Gastrocnemius medialis (tissue), 4 donors: ENCODE results near the gene KIF26B. TPM values are rescaled to one million over a fixed set of nuclear protein-coding genes. Genes with fewer than 3 reads are reported as not detected.

ENCODE experiments used
- ATAC-seq, 2 donors: fragments of 150-250 bp; one replicate each; pipeline ENCODE4 v1.9.1; 2016
- DNase-seq, 2 donors: peaks; one replicate each; pipeline ENCODE4 v3.0.0-alpha.2; 2019
- H3K27ac ChIP-seq, 4 donors: fragments of 200-600 bp; sonication (generic); 1 replicate in 1 of 4; 2 replicates in 3 of 4; pipeline ENCODE4 v1.5.1; 2016 to 2018; ENCODE audit warnings: mild to moderate bottlenecking in 2 of 4, moderate library complexity in 1 of 4
- H3K27me3 ChIP-seq, 3 donors: fragments of 200-600 bp; sonication (generic) in 2 of 3; 1 replicate in 1 of 3; 2 replicates in 2 of 3; pipeline versions ENCODE4 v1.5.1 to v1.6.0; 2016 to 2019; ENCODE audit warnings: mild to moderate bottlenecking in 1 of 3, moderate library complexity in 1 of 3
- H3K36me3 ChIP-seq, 2 donors: fragments of 200-600 bp; sonication (generic) in 1 of 2; one replicate each; pipeline ENCODE4 v1.5.1; 2017 to 2018
- H3K4me1 ChIP-seq, 2 donors: fragments of 200-600 bp; sonication (generic) in 1 of 2; one replicate each; pipeline ENCODE4 v1.5.1; 2016 to 2017; ENCODE audit warnings: mild to moderate bottlenecking in 2 of 2
- H3K4me3 ChIP-seq, 4 donors: fragments of 200-600 bp; sonication (generic) in 3 of 4; 1 replicate in 1 of 4; 2 replicates in 3 of 4; pipeline ENCODE4 v1.5.1; 2016 to 2019; ENCODE audit warnings: mild to moderate bottlenecking in 2 of 4
- H3K9me3 ChIP-seq, 3 donors: fragments of 200-600 bp; sonication (generic) in 2 of 3; 1 replicate in 1 of 3; 2 replicates in 2 of 3; pipeline ENCODE4 v1.5.1; 2016 to 2019
- CTCF ChIP-seq, 5 experiments: fragments of 450-650 bp in 3 of 5; fragments of 200-600 bp in 2 of 5; sonication (generic) in 2 of 5; IDR thresholded peaks in 4 of 5; conservative IDR thresholded peaks in 1 of 5; 1 replicate in 4 of 5; 2 replicates in 1 of 5; pipeline ENCODE4 v1.5.1; 2016 to 2019; ENCODE audit warnings: antibody characterized with exemption in 5 of 5, mild to moderate bottlenecking in 3 of 5, moderate library complexity in 3 of 5
- POLR2A ChIP-seq, 2 donors: fragments of 450-650 bp; IDR thresholded peaks; one replicate each; pipeline ENCODE4 v1.6.1; 2017; ENCODE audit warnings: antibody characterized with exemption in 2 of 2, mild to moderate bottlenecking in 2 of 2, moderate library complexity in 2 of 2
- in situ Hi-C, 4 donors: fragments of 200-750 bp; cut with MboI; loops; one replicate each; pipeline versions ENCODE4 v1.15.0 to v1.8.0; 2017; ENCODE audit warnings: low sequenced_read_pairs in 4 of 4
- intact Hi-C: fragments of 100-400 bp; cut with DNase I; formaldehyde crosslinking; loops from one replicate; pipeline ENCODE4 v1.15.1; 2023; ENCODE audit warnings: low total_unique reads
- total RNA-seq, 4 donors: library from RNA; depleted of rRNA; stranded (reverse); fragments of >200 nt; gene quantifications; one replicate each; pipeline versions ENCODE4 v1.1.0 to v1.2.3, GENCODE V29; 2016

KIF26B gene
- total RNA-seq, 4 donors from 2014 or later: 0.02 to 0.20 (median 0.10) TPM; not detected in 1

DNA sequence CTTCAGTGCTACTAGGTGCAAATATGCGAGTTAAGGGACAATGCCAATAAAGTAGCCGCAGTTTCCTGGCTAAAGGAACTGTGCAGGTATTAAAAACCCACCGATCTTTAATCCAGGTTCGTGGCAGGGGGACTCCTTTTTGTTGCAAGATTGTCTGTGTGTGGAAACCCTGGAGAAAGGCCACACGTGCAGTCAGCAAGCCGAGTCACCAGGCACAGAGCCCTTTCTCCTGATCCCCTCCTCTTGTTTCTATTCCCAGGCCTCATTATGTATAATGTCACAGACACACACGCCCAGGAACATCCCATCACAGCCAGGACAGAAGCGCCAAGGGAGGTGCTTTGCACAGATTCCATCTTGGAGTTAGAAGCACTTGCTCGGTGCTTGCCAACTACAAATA is 528.9 kb downstream of the KIF26B start:
- intact Hi-C loops (no loop called here), in situ Hi-C loops (no loop called here)
- Histone ChIP-seq H3K36me3 (no peaks in the 10 kb centered on the region), H3K9me3 (no peaks in the 10 kb centered on the region), H3K27ac (no peak overlapping the region), H3K27me3 (no peaks in the 10 kb centered on the region), H3K4me1 (no peaks in the 10 kb centered on the region), H3K4me3 (no peak overlapping the region)
- DNase-seq (no peak), ATAC-seq (no peak)
- TF ChIP-seq CTCF (IDR thresholded peaks at IDR 0.05 in 4 of 5, conservative IDR thresholded peaks at IDR 0.05 in 1 of 5) (no peak), POLR2A (IDR thresholded peaks at IDR 0.05) (no peak)

GRCh38 chr1:245684166-245684565 is 529.4 kb downstream of the KIF26B start:
- Histone ChIP-seq H3K9me3 (no peaks in the 10 kb centered on the region), H3K36me3 (no peaks in the 10 kb centered on the region), H3K27ac (no peak overlapping the region), H3K4me3 (no peak overlapping the region), H3K27me3 (no peaks in the 10 kb centered on the region), H3K4me1 (no peaks in the 10 kb centered on the region)
- intact Hi-C loops: no loop called here
- ATAC-seq (no peak), DNase-seq (no peak)
- in situ Hi-C loops: no loop called here
- TF ChIP-seq CTCF (IDR thresholded peaks at IDR 0.05 in 4 of 5, conservative IDR thresholded peaks at IDR 0.05 in 1 of 5): no peak
- no peak for TF ChIP-seq POLR2A (IDR thresholded peaks at IDR 0.05)

DNA sequence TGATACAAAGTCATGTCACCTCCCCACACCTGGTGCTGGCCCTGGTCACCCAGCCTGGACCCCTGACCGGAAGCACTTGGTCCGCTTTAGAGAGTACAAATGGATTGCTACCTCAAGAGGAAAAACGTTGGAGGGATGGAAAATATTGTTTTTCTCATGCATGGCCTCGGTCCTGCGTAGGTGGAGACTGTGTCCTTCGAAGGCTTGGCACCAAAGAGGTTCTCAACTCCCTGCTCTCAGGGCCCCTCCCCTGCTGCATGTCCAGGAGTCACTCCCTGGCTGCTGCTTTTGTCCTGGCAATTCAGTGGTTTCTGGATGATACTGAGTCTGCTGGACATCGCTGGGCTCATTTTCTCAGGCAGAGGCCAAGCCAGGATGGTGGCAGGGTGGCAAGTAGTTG is 529.8 kb downstream of the KIF26B start:
- no peak for ATAC-seq
- no peaks in the 10 kb centered on the region for H3K9me3 ChIP-seq
- intact Hi-C loops (no loop called here), in situ Hi-C loops (no loop called here)
- no peaks in the 10 kb centered on the region for H3K27me3 ChIP-seq
- no peaks in the 10 kb centered on the region for H3K36me3 ChIP-seq
- TF ChIP-seq CTCF (IDR thresholded peaks at IDR 0.05 in 4 of 5, conservative IDR thresholded peaks at IDR 0.05 in 1 of 5) (no peak), POLR2A (IDR thresholded peaks at IDR 0.05) (no peak)
- no peak overlapping the region for H3K27ac ChIP-seq
- no peak overlapping the region for H3K4me3 ChIP-seq
- DNase-seq: no peak
- no peaks in the 10 kb centered on the region for H3K4me1 ChIP-seq

DNA sequence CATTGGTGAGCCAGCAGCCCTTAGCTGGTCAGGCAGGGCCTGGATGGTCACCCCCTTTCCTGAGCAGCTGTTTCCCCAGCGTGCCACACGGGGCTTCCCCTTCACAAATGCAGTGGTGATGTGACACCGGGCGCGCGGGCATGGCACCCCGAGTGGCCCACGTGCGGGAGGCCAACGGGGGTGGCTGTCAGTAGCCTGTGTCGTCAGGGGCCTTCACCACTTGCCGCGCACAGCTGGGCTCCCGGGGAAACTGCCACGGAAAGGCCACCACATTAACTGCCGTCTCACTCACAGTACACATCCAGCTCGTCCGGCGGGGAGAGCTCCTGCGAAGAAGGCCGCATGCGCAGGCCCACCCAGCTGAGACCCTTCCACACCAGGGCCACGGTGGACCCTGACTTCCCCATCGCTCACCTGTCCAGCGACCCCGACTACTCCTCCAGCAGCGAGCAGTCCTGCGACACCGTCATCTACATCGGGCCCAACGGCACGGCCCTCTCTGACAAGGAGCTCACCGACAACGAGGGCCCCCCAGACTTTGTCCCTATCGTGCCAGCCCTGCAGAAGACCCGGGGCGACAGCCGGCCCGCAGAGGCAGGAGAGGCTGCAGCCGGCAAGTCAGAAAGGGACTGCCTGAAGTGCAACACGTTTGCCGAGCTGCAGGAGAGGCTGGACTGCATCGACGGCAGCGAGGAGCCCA is 530.5 kb downstream of the KIF26B start:
- Histone ChIP-seq H3K9me3 (no peaks in the 10 kb centered on the region), H3K4me1 (no peaks in the 10 kb centered on the region), H3K27ac (no peak overlapping the region), H3K36me3 (no peaks in the 10 kb centered on the region), H3K4me3 (no peak overlapping the region), H3K27me3 (no peaks in the 10 kb centered on the region)
- ATAC-seq (no peak), DNase-seq (no peak)
- TF ChIP-seq POLR2A (IDR thresholded peaks at IDR 0.05) (no peak), CTCF (IDR thresholded peaks at IDR 0.05 in 4 of 5, conservative IDR thresholded peaks at IDR 0.05 in 1 of 5) (no peak)
- in situ Hi-C loops: no loop called here
- intact Hi-C loops: no loop called here

GRCh38 chr1:245686006-245686405 is 531.2 kb downstream of the KIF26B start:
- intact Hi-C loops: no loop called here
- no peaks in the 10 kb centered on the region for H3K36me3 ChIP-seq
- H3K4me1 ChIP-seq: no peaks in the 10 kb centered on the region
- no peak overlapping the region for H3K4me3 ChIP-seq
- no peak for DNase-seq
- no peak for TF ChIP-seq POLR2A (IDR thresholded peaks at IDR 0.05)
- no peak for TF ChIP-seq CTCF (IDR thresholded peaks at IDR 0.05 in 4 of 5, conservative IDR thresholded peaks at IDR 0.05 in 1 of 5)
- H3K27ac ChIP-seq: no peak overlapping the region
- no peak for ATAC-seq
- H3K27me3 ChIP-seq: no peaks in the 10 kb centered on the region
- no peaks in the 10 kb centered on the region for H3K9me3 ChIP-seq
- in situ Hi-C loops: no loop called here
